Immature natural killer cell (primary cell): Measurements from ENCODE around the gene IQGAP2. TPM values are rescaled to one million over a fixed set of nuclear protein-coding genes. Genes with fewer than 3 reads are reported as not detected.

Experiments
- DNase-seq, 3 donors: peaks; one replicate each; pipeline ENCODE4 v3.0.0; 2022; ENCODE audit warnings: mixed read lengths in 1 of 3
- H3K27ac Mint-ChIP-seq, 6 donors: one replicate each; pipeline ENCODE4 v1.8.0; 2020; ENCODE audit warnings: mixed read lengths in 6 of 6, mild to moderate bottlenecking in 5 of 6, inconsistent platforms in 4 of 6, moderate library complexity in 3 of 6
- H3K27me3 Mint-ChIP-seq, 3 donors: one replicate each; pipeline ENCODE4 v1.8.0; 2020 to 2021; ENCODE audit warnings: low read depth in 3 of 3, mild to moderate bottlenecking in 3 of 3, mixed read lengths in 3 of 3, moderate library complexity in 3 of 3, inconsistent platforms in 1 of 3
- H3K36me3 Mint-ChIP-seq, 3 donors: one replicate each; pipeline ENCODE4 v1.8.0; 2020; ENCODE audit warnings: mixed read lengths in 3 of 3, inconsistent platforms in 2 of 3, mild to moderate bottlenecking in 2 of 3
- H3K4me1 Mint-ChIP-seq, 2 donors: one replicate each; pipeline ENCODE4 v1.8.0; 2020; ENCODE audit warnings: inconsistent platforms in 2 of 2, mild to moderate bottlenecking in 2 of 2, mixed read lengths in 2 of 2, moderate library complexity in 1 of 2
- H3K4me3 Mint-ChIP-seq, 5 donors: one replicate each; pipeline ENCODE4 v1.8.0; 2020; ENCODE audit warnings: mild to moderate bottlenecking in 5 of 5, mixed read lengths in 5 of 5, inconsistent platforms in 3 of 5, moderate library complexity in 3 of 5
- H3K9me3 Mint-ChIP-seq, 6 donors: one replicate each; pipeline ENCODE4 v1.8.0; 2020; ENCODE audit warnings: mild to moderate bottlenecking in 6 of 6, mixed read lengths in 6 of 6, inconsistent platforms in 4 of 6, moderate library complexity in 3 of 6
- polyA plus RNA-seq, 3 donors: library from polyadenylated mRNA; unstranded; fragments of 300-500 nt; fragmentation: Illumina TruSeq; gene quantifications; one replicate each; pipeline ENCODE4 v1.2.3, GENCODE V29; 2021

IQGAP2 gene
- polyA plus RNA-seq, 3 donors from 2014 or later = 38.8 to 92.5 (median 43.6) TPM

- Mint-ChIP-seq H3K9me3 (no peaks in the 10 kb centered on the region), H3K4me1 (peaks cover 93 to 100% of the 10 kb centered on the region in 2 donors), H3K27ac (peak overlapping the region; percentile 82 to 93 (median 92)), H3K4me3 (peak overlapping the region in 3 of 5 donors; percentile 9 to 41 (median 30)), H3K27me3 (peaks cover 0 to 5% (median 2%) of the 10 kb centered on the region in 3 donors), H3K36me3 (peaks cover 0 to 3% (median 0%) of the 10 kb centered on the region in 3 donors)
- DNase-seq = no peak
Measured at GRCh38 chr5:76471406-76471805, 68.3 kb downstream of the IQGAP2 start.

GRCh38 chr5:76471987-76472334 lies 68.9 kb downstream of the IQGAP2 start:
- Mint-ChIP-seq H3K4me3 (peak overlapping the region; percentile 9 to 59 (median 31)), H3K27ac (peak overlapping the region; percentile 82 to 93 (median 92)), H3K36me3 (peaks cover 0 to 3% (median 0%) of the 10 kb centered on the region in 3 donors), H3K9me3 (no peaks in the 10 kb centered on the region), H3K4me1 (peaks cover 91 to 100% of the 10 kb centered on the region in 2 donors), H3K27me3 (peaks cover 0 to 5% (median 2%) of the 10 kb centered on the region in 3 donors)
- no peak for DNase-seq

- peaks cover 91 to 100% of the 10 kb centered on the region in 2 donors for H3K4me1 Mint-ChIP-seq
- peak overlapping the region; percentile 82 to 93 (median 92) for H3K27ac Mint-ChIP-seq
- H3K9me3 Mint-ChIP-seq = no peaks in the 10 kb centered on the region
- H3K36me3 Mint-ChIP-seq = peaks cover 0 to 5% (median 0%) of the 10 kb centered on the region in 3 donors
- H3K4me3 Mint-ChIP-seq = peak overlapping the region; percentile 9 to 59 (median 31)
- no peak for DNase-seq
- H3K27me3 Mint-ChIP-seq = peaks cover 0 to 5% (median 2%) of the 10 kb centered on the region in 3 donors
Measured at GRCh38 chr5:76472335-76473008, 69.4 kb downstream of the IQGAP2 start.

GRCh38 chr5:76473009-76473336 lies 69.9 kb downstream of the IQGAP2 start:
- H3K27ac Mint-ChIP-seq = peak overlapping the region; percentile 82 to 95 (median 93)

GRCh38 chr5:76473661-76474060 lies 70.6 kb downstream of the IQGAP2 start:
- H3K9me3 Mint-ChIP-seq = no peaks in the 10 kb centered on the region
- H3K4me3 Mint-ChIP-seq = peak overlapping the region; percentile 60 to 82 (median 80)
- peaks cover 86 to 95% of the 10 kb centered on the region in 2 donors for H3K4me1 Mint-ChIP-seq
- H3K27ac Mint-ChIP-seq = peak overlapping the region; percentile 82 to 95 (median 93)
- peak; percentile 73 to 75 (median 73) for DNase-seq
- H3K36me3 Mint-ChIP-seq = peaks cover 0 to 6% (median 0%) of the 10 kb centered on the region in 3 donors
- H3K27me3 Mint-ChIP-seq = peaks cover 0 to 5% (median 2%) of the 10 kb centered on the region in 3 donors

More at GRCh38 chr5:76473009-76473336, 69.9 kb downstream of the IQGAP2 start:
- Mint-ChIP-seq H3K27me3 (peaks cover 0 to 5% (median 2%) of the 10 kb centered on the region in 3 donors), H3K36me3 (peaks cover 0 to 6% (median 0%) of the 10 kb centered on the region in 3 donors), H3K4me1 (peaks cover 88 to 98% of the 10 kb centered on the region in 2 donors), H3K9me3 (no peaks in the 10 kb centered on the region), H3K4me3 (peak overlapping the region in 3 of 5 donors; percentile 60 to 81 (median 67))
- no peak for DNase-seq

GRCh38 chr5:76474377-76474776 lies 71.3 kb downstream of the IQGAP2 start:
- no peak for DNase-seq
- peaks cover 87 to 95% of the 10 kb centered on the region in 2 donors for H3K4me1 Mint-ChIP-seq
- peaks cover 0 to 5% (median 2%) of the 10 kb centered on the region in 3 donors for H3K27me3 Mint-ChIP-seq
- peak overlapping the region; percentile 82 to 95 (median 93) for H3K27ac Mint-ChIP-seq
- peaks cover 0 to 3% (median 0%) of the 10 kb centered on the region in 3 donors for H3K36me3 Mint-ChIP-seq
- H3K9me3 Mint-ChIP-seq = no peaks in the 10 kb centered on the region
- H3K4me3 Mint-ChIP-seq = peak overlapping the region; percentile 8 to 82 (median 63)

- Mint-ChIP-seq H3K27ac (peak overlapping the region; percentile 79 to 93 (median 85)), H3K27me3 (peaks cover 0 to 5% (median 2%) of the 10 kb centered on the region in 3 donors), H3K36me3 (peaks cover 0 to 3% (median 0%) of the 10 kb centered on the region in 3 donors), H3K4me1 (peaks cover 89 to 95% of the 10 kb centered on the region in 2 donors), H3K9me3 (no peaks in the 10 kb centered on the region), H3K4me3 (no peak overlapping the region)
- no peak for DNase-seq
Measured at GRCh38 chr5:76475385-76475784, 72.3 kb downstream of the IQGAP2 start.

- Mint-ChIP-seq H3K27ac (peak overlapping the region; percentile 79 to 91 (median 84)), H3K9me3 (no peaks in the 10 kb centered on the region), H3K4me3 (peak overlapping the region in 2 of 5 donors; percentile 12 to 46), H3K4me1 (peaks cover 89 to 95% of the 10 kb centered on the region in 2 donors), H3K36me3 (peaks cover 0 to 3% (median 0%) of the 10 kb centered on the region in 3 donors), H3K27me3 (peaks cover 0 to 4% (median 2%) of the 10 kb centered on the region in 3 donors)
- no peak for DNase-seq
Measured at GRCh38 chr5:76475936-76476335, 72.9 kb downstream of the IQGAP2 start.

- H3K4me1 Mint-ChIP-seq = peaks cover 86 to 95% of the 10 kb centered on the region in 2 donors
- no peak for DNase-seq
Measured at GRCh38 chr5:76476474-76477038, 73.5 kb downstream of the IQGAP2 start.

GRCh38 chr5:76477061-76477460 lies 74.0 kb downstream of the IQGAP2 start:
- Mint-ChIP-seq H3K9me3 (no peaks in the 10 kb centered on the region), H3K27me3 (peaks cover 0 to 2% (median under 1%) of the 10 kb centered on the region in 3 donors), H3K4me3 (peak overlapping the region in 1 of 5 donors; percentile 16), H3K4me1 (peaks cover 86 to 95% of the 10 kb centered on the region in 2 donors), H3K36me3 (peaks cover 0 to 3% (median 0%) of the 10 kb centered on the region in 3 donors), H3K27ac (peak overlapping the region; percentile 66 to 91 (median 80))
- no peak for DNase-seq

More at GRCh38 chr5:76476474-76477038, 73.5 kb downstream of the IQGAP2 start:
- Mint-ChIP-seq H3K36me3 (peaks cover 0 to 3% (median 0%) of the 10 kb centered on the region in 3 donors), H3K9me3 (no peaks in the 10 kb centered on the region), H3K27me3 (peaks cover 0 to 3% (median 2%) of the 10 kb centered on the region in 3 donors), H3K27ac (peak overlapping the region; percentile 79 to 91 (median 84)), H3K4me3 (peak overlapping the region in 1 of 5 donors; percentile 26)

GRCh38 chr5:76477571-76477970 lies 74.5 kb downstream of the IQGAP2 start:
- peaks cover 86 to 95% of the 10 kb centered on the region in 2 donors for H3K4me1 Mint-ChIP-seq
- no peaks in the 10 kb centered on the region for H3K9me3 Mint-ChIP-seq
- peaks cover 0 to 3% (median 0%) of the 10 kb centered on the region in 3 donors for H3K36me3 Mint-ChIP-seq
- no peak overlapping the region for H3K4me3 Mint-ChIP-seq
- DNase-seq = no peak
- H3K27me3 Mint-ChIP-seq = no peaks in the 10 kb centered on the region
- peak overlapping the region; percentile 21 to 82 (median 59) for H3K27ac Mint-ChIP-seq

GRCh38 chr5:76479281-76479680 lies 76.2 kb downstream of the IQGAP2 start:
- H3K36me3 Mint-ChIP-seq = peaks cover 0 to 3% (median 0%) of the 10 kb centered on the region in 3 donors
- DNase-seq = no peak
- H3K27ac Mint-ChIP-seq = peak overlapping the region; percentile 61 to 91 (median 88)
- H3K9me3 Mint-ChIP-seq = no peaks in the 10 kb centered on the region
- H3K4me1 Mint-ChIP-seq = peaks cover 86 to 95% of the 10 kb centered on the region in 2 donors
- H3K27me3 Mint-ChIP-seq = no peaks in the 10 kb centered on the region
- H3K4me3 Mint-ChIP-seq = peak overlapping the region in 2 of 5 donors; percentile 45 to 65

- H3K4me1 Mint-ChIP-seq = peaks cover 84 to 95% of the 10 kb centered on the region in 2 donors
- H3K36me3 Mint-ChIP-seq = peaks cover 0 to 3% (median 0%) of the 10 kb centered on the region in 3 donors
- H3K4me3 Mint-ChIP-seq = peak overlapping the region; percentile 28 to 65 (median 44)
- H3K27ac Mint-ChIP-seq = peak overlapping the region; percentile 61 to 91 (median 88)
- no peak for DNase-seq
- H3K9me3 Mint-ChIP-seq = no peaks in the 10 kb centered on the region
- H3K27me3 Mint-ChIP-seq = no peaks in the 10 kb centered on the region
Measured at GRCh38 chr5:76479973-76480667, 77.0 kb downstream of the IQGAP2 start.
